HG03558 (cell line): ENCODE results near the gene PCDHGB1.
"Not testable (repeated sequence)": the region's sequence is repeated elsewhere in the genome, so short reads cannot be mapped to it uniquely, and the experiment has no call there.

Experiments used
- ATAC-seq: cut with Tn5 transposase; IDR thresholded peaks from one replicate; pipeline ENCODE4 v1.9.1; 2021; ENCODE audit warnings: moderate number of reproducible peaks; ENCODE audit not compliant: unreplicated experiment; ENCODE audit errors: extremely low read depth

The PCDHGB1 gene

GRCh38 chr5:141375444-141376155, 25.7 kb downstream of the PCDHGB1 start:
- ATAC-seq = not testable (repeated sequence)

GRCh38 chr5:141382469-141383294, 32.8 kb downstream of the PCDHGB1 start, which contains the start of gene PCDHGA7:
Gene PCDHGA7 (plus strand): TSS chr5:141382742. CDS start chr5:141382900, 158 bp downstream.
- no peak for ATAC-seq

- ATAC-seq = no peak
Measured at GRCh38 chr5:141383345-141383744, 33.4 kb downstream of the PCDHGB1 start.

DNA sequence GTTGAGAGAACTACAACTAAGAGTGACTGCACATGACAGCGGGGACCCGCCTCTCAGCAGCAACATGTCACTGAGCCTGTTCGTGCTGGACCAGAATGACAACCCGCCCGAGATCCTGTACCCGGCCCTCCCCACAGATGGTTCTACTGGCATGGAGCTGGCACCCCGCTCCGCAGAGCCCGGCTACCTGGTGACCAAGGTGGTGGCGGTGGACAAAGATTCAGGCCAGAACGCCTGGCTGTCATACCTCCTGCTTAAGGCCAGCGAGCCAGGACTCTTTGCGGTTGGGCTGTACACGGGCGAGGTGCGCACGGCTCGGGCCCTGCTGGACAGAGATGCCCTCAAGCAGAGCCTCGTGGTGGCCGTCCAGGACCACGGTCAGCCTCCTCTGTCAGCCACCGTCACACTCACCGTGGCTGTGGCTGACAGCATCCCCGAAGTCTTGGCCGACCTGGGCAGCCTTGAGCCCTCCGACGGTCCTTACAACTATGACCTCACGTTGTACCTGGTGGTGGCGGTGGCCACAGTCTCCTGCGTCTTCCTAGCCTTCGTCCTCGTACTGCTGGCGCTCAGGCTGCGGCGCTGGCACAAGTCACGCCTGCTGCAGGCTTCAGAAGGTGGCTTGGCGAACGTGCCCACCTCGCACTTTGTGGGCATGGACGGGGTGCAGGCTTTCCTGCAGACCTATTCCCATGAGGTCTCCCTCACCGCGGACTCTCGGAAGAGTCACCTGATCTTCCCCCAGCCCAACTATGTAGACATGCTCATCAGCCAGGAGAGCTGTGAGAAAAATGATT, 34.8 kb downstream of the PCDHGB1 start:
- ATAC-seq = no peak

DNA sequence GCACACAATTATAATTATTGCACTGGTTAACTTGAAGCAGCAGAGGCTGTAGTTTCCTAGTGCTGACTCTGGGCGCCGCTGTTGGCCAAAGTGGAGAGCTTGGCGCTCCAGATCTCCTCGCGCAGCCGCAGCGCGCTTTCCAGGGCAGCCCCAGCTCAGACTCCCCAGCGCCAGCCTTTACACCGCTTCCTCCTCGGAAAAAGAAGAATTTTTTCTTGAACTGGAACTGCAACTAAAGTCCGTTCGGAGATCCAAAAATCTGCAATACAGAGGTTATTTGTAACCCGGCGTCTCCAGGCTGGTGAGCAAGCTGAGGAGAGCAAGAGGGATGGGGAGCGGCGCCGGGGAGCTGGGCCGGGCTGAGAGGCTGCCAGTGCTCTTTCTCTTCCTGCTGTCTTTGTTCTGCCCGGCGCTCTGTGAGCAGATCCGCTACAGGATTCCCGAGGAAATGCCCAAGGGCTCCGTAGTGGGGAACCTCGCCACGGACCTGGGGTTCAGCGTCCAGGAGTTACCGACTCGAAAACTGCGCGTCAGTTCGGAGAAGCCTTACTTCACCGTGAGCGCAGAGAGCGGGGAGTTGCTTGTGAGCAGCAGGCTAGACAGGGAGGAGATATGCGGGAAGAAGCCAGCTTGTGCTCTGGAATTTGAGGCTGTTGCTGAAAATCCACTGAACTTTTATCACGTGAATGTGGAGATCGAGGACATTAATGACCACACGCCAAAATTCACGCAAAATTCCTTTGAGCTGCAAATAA, 37.8 kb downstream of the PCDHGB1 start, which contains the start of gene PCDHGB4:
Gene PCDHGB4, plus strand, starts transcription at position 142 of the 755 bp plus-strand sequence. Its CDS starts 187 bp downstream, at position 329.
- not testable (repeated sequence) for ATAC-seq

DNA sequence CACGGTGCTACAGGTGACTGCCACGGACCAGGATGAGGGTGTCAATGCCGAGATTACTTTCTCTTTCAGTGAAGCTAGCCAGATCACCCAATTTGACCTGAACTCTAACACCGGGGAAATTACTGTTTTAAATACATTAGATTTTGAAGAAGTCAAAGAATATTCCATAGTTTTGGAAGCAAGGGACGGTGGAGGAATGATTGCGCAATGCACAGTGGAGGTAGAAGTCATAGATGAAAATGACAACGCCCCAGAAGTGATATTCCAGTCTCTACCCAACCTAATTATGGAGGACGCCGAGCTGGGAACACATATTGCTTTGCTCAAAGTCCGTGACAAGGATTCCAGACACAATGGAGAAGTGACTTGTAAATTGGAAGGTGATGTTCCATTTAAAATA, 38.8 kb downstream of the PCDHGB1 start:
- no peak for ATAC-seq

- no peak for ATAC-seq
Measured at GRCh38 chr5:141389153-141390042, 39.5 kb downstream of the PCDHGB1 start.

- ATAC-seq = no peak
Measured at GRCh38 chr5:141392429-141393198, 42.7 kb downstream of the PCDHGB1 start, which contains the start of gene PCDHGA8. Gene PCDHGA8 (plus strand): TSS chr5:141392633. CDS start chr5:141392814, 181 bp downstream.

DNA sequence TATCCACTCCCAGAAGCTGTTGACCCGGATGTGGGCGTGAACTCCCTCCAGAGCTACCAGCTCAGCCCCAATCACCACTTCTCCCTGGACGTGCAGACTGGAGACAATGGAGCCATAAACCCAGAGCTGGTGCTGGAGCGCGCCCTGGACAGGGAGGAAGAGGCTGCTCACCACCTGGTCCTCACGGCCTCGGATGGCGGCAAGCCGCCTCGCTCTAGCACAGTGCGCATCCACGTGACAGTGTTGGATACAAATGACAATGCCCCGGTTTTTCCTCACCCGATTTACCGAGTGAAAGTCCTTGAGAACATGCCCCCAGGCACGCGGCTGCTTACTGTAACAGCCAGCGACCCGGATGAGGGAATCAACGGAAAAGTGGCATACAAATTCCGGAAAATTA, 43.4 kb downstream of the PCDHGB1 start:
- ATAC-seq = no peak

DNA sequence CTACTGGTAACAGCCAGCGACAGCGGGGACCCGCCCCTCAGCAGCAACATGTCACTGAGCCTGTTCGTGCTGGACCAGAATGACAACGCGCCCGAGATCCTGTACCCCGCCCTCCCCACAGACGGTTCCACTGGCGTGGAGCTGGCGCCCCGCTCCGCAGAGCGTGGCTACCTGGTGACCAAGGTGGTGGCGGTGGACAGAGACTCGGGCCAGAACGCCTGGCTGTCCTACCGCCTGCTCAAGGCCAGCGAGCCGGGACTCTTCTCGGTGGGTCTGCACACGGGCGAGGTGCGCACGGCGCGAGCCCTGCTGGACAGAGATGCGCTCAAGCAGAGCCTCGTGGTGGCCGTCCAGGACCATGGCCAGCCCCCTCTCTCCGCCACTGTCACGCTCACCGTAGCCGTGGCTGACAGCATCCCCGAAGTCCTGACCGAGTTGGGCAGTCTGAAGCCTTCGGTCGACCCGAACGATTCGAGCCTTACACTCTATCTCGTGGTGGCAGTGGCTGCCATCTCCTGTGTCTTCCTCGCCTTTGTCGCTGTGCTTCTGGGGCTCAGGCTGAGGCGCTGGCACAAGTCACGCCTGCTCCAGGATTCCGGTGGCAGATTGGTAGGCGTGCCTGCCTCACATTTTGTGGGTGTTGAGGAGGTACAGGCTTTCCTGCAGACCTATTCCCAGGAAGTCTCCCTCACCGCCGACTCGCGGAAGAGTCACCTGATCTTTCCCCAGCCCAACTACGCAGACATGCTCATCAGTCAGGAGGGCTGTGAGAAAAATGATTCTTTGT, 44.7 kb downstream of the PCDHGB1 start:
- ATAC-seq = not testable (repeated sequence)

- ATAC-seq = not testable (repeated sequence)
Measured at GRCh38 chr5:141397756-141398551, 48.1 kb downstream of the PCDHGB1 start, which contains the start of gene PCDHGB5. Gene PCDHGB5 (plus strand): TSS chr5:141397947. CDS start chr5:141398128, 181 bp downstream.

DNA sequence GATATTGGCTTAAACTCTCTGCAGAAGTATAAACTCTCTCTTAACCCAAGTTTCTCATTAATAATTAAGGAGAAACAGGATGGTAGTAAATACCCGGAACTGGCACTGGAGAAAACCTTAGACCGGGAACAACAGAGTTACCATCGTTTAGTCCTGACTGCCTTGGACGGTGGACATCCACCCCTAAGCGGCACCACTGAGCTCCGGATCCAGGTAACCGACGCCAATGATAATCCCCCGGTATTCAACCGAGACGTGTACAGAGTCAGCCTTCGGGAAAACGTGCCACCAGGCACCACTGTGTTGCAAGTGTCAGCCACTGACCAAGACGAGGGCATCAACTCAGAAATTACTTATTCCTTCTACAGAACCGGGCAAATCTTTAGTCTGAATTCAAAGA, 48.7 kb downstream of the PCDHGB1 start:
- ATAC-seq = no peak

GRCh38 chr5:141399555-141400258, 49.8 kb downstream of the PCDHGB1 start:
- ATAC-seq = no peak
